VCaP (cell line): ENCODE data around the gene MMP24.

ENCODE experiments used
- H3K27ac ChIP-seq: fragments of 450-650 bp; 2 replicates; pipeline ENCODE4 v1.5.1; 2017
- TF ChIP-seq, protein P1 (sequence below): fragments of 450-650 bp; conservative IDR thresholded peaks from 2 replicates; pipeline ENCODE4 v1.5.1; 2017; ENCODE audit warnings: mild to moderate bottlenecking, moderate library complexity

MMP24 gene

GRCh38 chr20:35295674-35296073 lies 69.2 kb downstream of the MMP24 start:
- H3K27ac ChIP-seq, result no peak overlapping the region
- TF ChIP-seq, protein P1, sequence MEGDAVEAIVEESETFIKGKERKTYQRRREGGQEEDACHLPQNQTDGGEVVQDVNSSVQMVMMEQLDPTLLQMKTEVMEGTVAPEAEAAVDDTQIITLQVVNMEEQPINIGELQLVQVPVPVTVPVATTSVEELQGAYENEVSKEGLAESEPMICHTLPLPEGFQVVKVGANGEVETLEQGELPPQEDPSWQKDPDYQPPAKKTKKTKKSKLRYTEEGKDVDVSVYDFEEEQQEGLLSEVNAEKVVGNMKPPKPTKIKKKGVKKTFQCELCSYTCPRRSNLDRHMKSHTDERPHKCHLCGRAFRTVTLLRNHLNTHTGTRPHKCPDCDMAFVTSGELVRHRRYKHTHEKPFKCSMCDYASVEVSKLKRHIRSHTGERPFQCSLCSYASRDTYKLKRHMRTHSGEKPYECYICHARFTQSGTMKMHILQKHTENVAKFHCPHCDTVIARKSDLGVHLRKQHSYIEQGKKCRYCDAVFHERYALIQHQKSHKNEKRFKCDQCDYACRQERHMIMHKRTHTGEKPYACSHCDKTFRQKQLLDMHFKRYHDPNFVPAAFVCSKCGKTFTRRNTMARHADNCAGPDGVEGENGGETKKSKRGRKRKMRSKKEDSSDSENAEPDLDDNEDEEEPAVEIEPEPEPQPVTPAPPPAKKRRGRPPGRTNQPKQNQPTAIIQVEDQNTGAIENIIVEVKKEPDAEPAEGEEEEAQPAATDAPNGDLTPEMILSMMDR, result no peak

- H3K27ac ChIP-seq, result no peak overlapping the region
- TF ChIP-seq, protein P1, result no peak
Observed at GRCh38 chr20:35296101-35296554, 69.6 kb downstream of the MMP24 start.

GRCh38 chr20:35297155-35297554 lies 70.7 kb downstream of the MMP24 start:
- TF ChIP-seq, protein P1, result no peak
- H3K27ac ChIP-seq, result no peak overlapping the region

DNA sequence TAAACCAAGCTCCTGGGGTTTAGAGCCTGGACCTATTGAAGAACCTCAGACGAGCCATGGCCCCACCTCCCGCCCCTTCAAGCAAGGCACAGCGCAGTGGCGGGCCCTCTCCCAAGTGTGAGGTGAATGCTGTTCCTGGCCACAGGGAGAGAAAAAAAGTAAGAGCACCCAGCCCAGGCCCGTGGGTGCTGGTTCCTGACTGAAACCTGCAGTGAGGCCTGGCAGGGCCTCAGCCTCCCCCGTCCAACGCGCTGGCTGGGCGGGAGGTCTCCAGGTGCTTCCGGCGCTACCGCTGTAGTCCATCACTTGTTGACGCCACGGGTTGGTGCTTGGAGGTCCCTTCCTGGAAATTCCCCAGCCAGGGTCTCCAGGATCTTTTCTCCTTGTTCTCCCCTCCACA lies 71.2 kb downstream of the MMP24 start:
- TF ChIP-seq, protein P1, result no peak
- no peak overlapping the region for H3K27ac ChIP-seq

DNA sequence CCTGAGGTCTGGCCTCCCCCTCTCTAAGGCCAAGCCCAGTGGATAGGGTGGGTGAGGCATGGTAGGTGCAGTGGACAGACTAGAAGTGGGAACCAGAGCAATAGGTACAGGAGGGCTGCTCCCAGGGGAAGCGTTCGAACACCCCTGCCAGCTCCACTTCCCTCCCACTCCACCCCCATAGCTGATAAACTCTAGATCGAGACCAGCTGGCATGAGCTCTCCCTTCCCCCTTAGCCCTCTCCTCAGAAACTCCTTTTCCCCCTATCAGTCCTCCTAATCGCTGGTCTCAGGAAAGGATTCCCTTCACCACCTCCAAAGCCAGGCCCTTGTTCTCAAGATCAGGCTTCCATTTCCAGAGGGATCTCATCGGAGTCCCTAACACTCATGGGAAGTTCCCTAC lies 71.8 kb downstream of the MMP24 start:
- TF ChIP-seq, protein P1, result no peak
- H3K27ac ChIP-seq, result no peak overlapping the region

GRCh38 chr20:35299780-35300179 lies 73.3 kb downstream of the MMP24 start:
- H3K27ac ChIP-seq, result no peak overlapping the region
- TF ChIP-seq, protein P1, result no peak

DNA sequence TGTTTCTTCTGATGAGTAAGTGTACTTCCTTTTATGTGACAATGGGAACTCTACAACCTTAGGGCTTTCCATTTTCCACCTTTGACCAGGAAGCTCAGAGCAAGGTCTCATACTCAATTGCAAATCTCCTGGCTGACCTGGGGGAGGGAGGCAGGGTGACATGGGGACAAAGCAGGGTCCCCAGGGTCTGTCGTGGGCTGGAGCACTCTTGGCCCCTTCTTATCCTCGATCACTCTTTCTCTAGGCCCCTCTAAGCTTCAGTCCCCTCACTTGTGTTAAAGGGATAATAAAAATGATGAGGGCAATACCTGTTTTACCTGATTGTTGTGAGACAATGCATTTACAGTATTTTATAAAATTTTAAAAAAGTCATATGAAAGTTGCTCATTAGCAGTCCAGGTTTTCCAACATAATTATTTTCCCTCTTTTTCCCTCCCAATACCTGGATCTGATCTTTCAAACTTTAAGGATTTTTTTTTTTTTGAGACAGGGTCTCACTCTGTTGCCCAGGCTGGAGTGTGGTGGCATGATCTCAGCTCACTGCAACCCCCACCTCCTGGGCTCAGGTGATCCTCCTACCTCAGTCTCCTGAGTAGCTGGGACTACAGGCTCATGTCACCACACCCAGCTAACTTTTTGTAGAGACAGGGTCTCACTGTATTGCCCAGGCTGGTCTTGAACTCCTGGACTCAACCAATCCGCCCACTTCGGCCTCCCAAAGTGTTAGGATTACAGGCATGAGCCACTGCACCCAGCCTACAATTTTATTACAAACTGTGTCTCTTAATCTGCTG lies 74.2 kb downstream of the MMP24 start:
- TF ChIP-seq, protein P1, result no peak
- H3K27ac ChIP-seq, result no peak overlapping the region
